Kidney tubule cell (primary cell): ENCODE results near the gene LGR6.
"Not testable (repeated sequence)": the region's sequence is repeated elsewhere in the genome, so short reads cannot be mapped to it uniquely, and the experiment has no call there.

Source experiments
- DNase-seq: peaks from one replicate; pipeline ENCODE4 v3.0.0-alpha.2; 2018; ENCODE audit warnings: low spot score

LGR6 gene

DNA sequence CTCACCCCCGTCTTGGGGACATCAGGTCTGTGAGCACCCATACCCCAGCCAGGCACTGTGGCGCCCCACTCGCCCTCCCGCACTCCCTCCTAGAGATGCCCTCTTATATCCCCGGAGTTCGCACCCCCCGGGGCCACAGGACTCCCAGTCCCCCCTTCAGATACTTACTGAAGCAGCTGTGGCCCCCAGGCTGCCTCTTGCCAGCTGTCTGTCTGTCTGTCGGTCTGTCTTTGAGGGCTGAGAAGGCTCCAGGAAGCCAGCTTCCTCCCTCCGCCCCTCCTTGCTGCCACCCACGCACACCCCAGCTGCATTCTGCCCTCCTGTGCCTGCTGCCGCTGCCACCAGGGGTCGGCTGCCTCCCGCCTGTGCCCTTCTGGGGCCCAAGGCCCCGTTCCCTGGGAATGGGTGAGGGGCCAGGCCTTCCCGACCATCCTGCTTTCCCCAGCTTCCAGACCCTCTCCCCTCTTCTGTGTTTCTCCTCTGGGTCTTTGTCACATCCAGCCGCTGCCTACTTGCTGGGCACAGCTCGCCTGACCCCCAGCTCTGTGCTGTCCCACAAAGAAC lies 33.1 kb upstream of the LGR6 start, which contains the start of gene PTPN7:
TSS of gene PTPN7 (minus strand) at position 226 of the 564 bp plus-strand sequence. CDS start 1,200 bp downstream, outside the sequence.
- DNase-seq, result no peak

DNA sequence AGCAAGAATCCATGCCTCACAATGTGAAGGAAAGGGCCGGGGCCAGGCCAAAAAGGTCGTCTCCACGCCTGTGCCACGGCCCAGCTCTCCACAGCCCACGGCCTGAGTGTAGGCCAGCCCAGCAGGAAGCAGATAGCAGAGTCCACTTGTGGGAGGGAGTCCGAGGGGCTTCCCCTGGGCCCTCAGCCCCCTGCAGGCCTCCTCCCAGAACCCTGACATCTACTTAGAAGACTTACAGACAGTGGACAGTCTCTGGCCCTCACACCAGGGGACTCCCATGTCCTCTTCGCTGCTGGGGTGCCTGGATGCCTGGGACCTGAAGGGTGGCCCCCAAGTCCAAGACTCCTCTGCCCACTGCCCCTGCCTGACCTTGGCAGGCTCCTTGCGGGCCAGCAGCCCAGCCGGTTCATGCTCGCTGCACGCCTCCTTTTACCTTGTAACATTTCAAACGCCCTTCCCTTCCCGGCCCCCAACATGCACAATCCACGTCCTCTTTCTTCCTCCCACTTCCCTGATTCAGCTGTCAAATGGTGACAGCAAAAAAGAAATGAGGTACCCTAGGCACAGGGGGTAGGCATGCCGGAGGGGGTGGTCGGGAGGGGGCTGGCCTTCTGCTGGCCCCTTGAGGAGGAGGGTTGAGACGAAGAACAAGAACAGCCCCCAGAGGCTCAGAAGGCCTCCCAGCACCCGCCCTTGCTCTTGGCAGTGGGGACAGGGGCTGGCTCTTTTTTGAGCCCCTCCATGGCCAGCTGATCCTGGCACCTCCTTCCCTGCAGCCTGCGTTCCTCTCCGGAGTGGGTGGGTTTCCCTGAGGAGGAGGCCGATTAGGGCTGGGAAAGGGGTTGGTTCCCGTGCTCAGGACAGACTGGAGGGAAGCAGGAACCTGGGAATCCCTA lies 32.2 kb upstream of the LGR6 start:
- no peak for DNase-seq

DNA sequence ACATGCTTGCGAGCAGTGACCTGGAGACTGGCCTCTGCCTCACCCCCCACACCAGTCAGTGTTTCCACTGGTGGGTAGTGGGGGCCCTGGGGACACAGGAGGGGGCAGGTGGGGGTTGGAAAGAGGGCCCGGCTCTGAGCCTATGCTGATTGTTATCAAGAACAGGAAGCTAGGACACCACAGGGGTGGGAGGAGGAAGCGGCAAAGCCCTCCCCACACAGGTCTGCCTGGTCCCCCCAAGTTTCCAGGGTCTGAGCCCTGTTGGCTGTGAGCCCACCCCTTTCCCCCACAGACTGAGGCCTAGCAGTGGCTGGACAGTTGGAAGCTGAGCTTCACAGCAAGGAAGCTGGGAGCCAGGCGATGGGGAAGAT lies 31.6 kb upstream of the LGR6 start:
- no peak for DNase-seq

DNA sequence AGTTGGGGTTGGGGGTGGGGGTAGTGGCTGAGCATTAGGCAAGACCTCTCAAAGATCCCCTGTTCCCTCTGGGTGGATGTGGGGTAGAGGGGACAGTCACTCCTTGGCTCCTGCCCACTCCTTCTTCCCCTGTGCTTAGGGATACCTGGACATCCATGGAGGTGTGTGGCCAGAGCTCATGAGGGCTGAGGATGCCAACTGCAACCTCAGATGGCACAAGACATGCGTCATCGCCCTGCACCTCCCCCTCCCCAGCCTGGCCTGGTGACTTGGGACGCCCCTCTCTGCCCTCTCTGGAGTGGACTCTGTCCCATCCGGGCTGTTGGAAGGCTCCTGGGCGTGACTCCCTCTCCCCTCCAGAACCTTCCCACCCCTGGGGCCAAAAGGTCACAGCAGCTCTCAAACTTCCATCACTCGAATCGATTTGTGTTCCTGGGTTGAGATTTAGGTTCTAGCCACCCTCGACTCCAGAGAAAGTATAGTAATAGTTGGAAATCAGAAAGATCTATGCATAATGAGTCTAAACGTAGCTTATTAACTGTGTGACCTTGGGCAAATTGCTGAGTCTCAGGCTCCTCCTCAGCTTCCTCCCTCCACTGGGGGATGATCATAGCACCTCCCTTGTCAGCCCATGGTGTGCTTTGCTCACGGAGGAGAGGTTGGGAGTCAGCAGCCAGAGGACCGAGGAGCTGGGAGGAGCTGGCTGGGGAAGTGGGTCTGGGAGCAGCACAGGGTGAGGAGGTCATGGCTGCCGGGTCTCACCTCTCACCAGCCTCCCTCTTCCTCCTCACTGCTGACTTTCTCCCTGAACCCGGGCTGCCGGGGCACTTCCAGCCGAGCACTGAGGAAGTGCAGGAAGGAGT lies 30.9 kb upstream of the LGR6 start:
- no peak for DNase-seq

DNA sequence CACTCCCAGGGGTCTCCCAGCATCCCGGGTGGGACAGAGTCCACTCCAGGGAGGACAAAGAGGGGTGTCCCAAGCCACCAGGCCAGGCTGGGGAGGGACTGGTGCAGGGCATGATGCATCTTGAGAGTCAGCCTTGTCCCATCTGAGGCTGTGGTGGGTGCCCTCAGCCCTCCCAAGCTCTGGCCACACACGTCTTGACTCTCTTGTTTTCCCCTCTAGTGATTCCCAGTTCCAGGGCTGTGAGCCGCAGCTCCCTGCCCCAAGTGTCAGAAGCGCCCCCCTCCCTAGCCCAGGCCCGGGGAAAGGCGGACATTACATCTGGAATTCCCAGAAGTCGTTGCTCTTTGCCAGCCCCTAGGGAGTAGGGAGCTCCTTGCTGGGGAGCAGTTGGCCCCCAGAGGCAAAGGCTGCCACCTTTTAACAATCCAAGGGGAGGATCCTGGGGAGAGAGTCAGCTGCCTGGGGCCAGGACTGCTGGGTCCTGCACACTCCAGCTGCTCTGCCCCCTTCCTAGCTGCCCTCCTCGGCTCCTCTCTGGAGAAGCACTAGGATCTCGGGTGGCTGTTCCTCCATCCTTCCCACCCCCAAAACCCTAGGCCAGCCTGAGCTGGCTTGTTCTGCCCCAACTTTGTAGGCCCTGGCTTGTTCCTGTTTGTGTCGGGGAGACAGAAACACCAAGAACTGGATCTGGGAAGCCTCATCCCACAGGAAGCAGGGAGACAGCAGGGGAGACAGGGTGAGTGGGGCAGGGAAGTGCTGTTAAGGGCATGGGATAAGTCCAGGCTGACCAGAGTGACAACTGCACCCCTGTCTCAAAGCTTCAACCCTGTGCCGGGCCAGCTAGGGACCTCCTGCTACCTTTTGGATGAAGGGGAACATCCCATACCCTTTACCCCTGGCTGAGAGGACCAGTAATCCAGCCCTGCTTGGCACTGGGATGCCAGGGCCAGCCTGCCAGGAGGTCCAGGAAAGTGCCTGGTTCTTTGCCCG lies 30.0 kb upstream of the LGR6 start:
- DNase-seq, result no peak

DNA sequence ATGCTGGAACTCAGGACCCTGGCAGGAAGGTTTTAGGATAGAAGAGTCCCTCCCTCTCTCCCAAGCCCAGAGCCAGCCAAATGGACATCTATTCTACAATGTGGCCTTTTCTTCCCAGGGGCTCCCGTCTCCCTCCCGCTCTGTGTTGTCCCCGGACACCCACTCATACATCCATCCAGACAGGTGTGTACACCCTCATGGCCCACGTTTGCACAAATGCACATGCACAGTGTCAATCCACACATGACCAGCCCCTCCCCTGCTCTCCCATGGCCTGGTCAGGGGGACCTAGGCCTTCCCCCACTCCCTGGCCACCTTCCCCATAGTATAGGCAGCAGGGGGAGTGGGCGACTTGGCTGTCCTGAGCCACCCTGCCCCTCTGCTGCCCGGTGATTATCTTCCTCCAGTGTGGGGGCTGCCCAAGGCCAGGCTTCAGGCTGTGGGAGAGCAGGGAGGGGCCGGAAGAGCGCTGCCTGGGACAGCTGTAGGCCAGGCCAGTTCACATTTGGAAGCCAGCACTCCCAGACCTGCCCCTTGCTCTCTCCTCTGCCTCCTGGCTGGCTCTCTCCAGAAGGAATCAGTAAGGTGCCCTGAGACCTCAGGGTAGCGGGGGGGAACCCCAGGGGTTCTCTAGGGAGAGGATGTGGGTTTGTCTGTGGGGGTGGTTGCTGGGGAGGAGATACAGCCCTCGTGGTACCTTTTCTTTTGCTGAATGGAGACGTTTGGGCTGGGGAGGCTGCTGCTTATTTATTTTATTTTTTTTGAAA lies 29.1 kb upstream of the LGR6 start:
- no peak for DNase-seq

DNA sequence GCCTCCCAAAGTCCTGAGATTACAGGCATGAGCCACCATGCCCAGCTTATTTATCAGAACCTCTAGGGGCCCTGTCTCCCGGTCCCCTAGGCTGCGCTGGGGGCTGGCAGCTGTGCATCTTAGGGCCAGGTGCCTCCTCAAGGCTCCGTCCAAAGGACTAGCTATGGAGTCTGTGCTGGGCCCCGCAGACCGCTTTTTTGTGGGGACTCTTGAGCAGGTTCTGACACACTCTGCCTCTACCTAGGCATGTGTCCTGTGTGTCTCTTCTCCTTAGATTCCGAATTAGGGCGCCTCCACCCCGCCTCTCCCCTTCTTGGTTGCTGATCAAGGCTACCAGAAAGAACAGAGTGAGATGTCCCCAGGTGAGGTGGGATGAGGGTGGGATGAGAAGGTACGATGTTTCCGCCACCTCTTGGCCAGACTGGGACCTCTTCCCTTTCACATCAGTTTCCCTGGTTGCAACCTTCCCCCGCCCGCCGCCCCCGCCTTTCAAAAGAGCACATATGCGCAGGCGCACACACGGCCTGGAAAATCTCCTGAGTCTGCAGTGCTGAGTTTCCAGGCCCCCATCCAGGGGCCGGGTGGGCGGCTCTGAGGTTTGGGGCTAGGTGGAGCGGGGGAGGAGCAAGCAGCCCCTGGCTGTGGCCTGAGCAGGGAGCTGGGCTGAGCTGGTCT lies 28.2 kb upstream of the LGR6 start:
- DNase-seq, result no peak

DNA sequence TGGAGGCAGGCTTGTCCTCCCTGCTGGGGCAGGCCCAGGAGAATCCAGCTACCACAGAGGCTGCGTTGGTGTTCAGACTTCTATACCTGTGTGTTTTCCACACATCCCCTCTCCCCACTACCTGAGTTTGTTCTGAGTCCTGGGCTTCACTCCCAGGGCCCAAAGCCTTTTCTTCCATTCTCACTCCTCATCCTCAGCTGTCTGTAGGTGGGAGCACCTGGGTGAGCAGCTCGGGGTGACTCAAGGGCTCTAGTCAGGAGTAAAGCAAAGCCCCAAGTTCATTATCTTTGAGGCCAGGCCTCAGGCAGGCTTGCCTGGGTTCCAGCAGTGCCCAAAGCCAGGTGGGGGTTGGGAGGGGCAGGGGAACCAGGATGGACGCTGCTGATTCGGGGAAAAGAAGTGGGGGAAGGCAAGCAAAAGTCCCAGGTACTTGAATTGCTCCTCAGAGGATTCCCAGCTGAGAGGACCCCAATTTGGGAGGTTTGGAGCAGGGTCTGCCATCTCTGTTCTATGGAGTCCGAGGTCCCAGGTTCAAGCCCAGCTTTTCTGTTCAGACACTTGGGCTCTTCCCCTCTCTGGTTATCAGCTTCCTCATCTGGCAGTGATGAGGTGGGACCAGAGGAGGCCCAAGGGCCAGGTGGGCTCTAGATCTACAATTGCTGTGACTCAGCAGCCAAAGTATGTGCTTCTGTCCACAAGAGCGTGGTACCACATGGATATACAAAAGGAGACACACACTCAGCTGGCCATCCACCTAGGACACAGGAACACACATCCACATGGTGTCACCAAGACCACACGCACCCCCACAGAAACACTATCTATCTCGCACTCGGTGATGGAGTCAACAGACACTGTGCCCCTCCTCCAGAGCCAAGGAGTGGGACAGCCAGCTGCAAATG lies 27.4 kb upstream of the LGR6 start:
- DNase-seq, result no peak

DNA sequence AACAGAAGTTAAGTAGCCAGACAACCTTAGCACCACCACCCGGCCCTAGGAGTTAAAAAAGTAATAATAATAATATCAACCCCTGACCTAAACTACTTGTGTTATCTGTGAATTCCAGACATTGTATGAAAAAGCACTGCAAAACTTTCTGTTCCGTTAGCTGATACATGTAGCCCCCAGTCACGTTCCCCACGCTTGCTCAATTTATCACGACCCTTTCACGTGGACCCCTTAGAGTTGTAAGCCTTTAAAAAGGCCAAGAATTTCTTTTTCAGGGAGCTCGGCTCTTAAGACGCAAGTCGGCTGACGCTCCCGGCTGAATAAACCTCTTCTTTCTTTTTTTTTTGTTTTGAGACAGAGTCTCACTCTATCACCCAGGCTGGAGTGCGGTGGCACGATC lies 26.5 kb upstream of the LGR6 start:
- DNase-seq, result not testable (repeated sequence)

DNA sequence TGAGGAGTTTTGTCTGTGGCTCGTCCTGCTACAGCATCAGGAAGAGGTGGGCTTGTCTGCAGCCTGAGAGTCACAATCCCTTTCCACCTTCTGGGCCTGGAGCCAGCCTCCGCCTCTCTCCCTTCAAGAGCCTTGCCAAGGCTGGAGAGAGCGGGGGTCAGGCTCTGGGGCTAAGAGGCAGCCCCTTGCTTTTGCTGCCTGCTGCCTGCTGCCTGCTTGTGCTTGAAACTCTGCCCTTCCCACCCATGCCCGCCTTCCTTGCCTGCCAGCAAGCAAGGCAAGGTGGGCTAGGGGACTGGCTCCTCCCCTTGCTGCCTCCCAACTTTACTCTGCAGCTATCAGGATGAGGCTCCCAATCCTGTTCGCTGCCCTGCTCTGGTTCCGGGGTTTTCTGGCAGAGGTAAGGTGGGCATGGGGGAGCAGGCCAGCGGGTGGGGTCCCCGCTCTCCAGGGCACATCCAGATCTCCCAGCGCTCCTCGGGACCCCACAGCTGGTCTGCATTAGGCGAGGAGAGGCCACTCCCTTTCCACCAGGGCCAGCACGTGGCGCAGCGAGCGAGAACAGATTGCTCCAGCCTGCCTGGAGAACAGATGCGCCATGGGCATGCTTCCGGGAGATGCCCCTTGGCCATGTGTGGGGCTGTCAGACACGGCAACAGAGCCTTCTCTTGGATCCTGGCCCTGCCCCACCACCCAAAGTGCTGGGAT lies 25.7 kb upstream of the LGR6 start:
- no peak for DNase-seq

DNA sequence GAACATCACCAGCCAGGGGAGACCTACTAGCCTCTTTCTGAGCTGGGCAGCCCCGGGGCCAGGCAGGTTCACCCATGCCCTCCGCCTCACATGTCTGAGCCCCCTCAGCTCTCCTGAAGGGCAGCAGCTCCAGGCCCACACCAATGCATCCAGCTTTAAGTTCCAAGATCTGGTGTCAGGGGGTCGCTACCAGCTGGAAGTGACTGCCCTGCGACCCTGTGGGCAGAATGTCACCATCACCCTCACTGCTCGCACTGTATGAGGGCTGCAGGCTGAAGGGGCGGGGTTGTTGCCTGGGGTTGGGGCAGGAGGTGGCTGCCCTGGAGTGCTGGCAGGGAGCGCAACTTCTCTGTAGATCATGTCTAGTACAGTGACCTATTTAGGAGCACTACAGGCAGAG lies 24.7 kb upstream of the LGR6 start:
- no peak for DNase-seq

DNA sequence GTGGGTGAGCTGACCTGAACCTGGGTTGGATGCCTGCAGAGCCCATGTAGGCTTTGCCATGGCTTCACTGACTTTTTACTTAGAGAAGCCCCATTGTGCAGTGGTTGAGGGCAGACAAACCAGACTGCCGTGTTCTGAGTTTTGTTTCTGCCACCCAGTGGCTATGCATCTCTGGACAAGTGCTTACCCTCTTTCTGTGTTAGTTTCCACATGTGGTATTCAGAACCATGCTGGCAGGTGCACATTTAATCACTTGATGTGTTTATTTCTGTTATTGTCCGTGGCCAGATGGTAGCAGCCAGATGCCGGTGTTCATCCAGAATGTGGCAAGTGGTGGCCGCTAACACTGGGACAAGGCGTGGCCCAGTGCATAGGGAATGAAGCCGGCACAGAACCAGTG lies 22.9 kb upstream of the LGR6 start:
- DNase-seq, result no peak

DNA sequence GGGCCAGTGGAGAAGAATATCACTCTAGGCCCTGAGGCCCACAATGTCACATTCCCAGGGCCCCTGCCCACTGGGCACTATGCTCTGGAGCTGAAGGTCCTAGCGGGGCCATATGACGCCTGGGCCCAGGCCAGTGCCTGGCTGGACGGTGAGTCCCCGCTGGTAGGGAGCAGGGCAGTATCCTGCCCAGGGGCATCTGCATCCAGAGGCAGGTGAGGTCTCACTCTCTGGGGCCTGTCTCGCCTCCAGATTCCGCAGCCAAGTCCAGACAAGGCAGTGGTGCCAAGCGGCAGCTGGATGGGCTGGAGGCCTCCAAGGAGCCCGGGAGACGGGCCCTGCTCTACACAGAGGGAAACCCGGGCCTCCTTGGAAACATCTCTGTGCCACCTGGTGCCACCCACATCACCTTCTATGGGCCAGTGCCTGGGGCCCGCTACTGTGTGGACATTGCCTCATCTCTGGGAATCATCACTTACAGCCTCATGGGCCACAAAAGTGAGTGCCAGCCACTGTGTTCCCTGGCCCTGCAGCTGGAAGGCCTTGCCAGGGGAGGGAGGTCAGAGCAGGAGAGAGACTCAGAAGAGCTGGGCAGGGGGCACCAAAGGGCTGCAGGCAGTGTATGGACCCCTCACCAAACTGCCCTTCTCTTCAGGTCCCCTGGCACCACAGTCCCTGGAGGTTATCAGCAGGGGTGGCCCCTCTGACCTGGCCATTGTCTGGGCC lies 22.1 kb upstream of the LGR6 start:
- no peak for DNase-seq

DNA sequence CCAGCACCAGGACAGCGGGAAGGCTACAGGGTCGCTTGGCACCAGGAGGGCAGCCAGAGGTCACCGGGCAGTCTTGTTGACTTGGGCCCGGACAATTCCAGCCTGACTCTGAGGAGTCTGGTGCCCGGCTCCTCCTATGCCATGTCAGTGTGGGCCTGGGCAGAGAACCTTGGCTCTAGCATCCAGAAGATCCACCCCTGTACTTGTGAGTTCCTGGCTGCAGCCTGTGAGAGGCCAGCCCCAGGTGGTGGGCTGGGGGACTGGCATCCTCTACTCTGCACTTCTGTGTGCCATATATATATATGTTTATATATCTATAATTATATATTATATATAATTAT lies 21.6 kb upstream of the LGR6 start:
- no peak for DNase-seq

DNA sequence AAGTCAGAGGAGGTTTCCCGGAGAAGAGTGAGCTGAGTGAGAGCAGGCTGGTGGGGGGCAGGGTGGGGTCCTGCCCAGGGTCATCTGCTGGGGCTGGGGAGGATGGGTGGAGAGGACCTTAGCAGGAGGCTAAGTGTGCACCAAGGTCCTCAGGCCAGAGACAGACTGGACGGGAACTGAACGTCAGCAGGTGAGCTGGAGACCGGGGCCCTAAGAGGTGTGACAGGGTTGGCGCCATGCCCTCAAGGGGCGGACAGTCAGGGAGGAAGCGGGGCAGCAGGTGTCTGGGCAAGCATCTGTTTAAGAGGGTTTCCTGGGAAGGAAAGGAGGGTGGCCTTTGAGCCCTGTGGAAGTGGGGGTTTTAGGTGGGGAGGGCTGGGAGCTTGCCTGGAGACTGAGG lies 19.6 kb upstream of the LGR6 start:
- DNase-seq, result no peak

DNA sequence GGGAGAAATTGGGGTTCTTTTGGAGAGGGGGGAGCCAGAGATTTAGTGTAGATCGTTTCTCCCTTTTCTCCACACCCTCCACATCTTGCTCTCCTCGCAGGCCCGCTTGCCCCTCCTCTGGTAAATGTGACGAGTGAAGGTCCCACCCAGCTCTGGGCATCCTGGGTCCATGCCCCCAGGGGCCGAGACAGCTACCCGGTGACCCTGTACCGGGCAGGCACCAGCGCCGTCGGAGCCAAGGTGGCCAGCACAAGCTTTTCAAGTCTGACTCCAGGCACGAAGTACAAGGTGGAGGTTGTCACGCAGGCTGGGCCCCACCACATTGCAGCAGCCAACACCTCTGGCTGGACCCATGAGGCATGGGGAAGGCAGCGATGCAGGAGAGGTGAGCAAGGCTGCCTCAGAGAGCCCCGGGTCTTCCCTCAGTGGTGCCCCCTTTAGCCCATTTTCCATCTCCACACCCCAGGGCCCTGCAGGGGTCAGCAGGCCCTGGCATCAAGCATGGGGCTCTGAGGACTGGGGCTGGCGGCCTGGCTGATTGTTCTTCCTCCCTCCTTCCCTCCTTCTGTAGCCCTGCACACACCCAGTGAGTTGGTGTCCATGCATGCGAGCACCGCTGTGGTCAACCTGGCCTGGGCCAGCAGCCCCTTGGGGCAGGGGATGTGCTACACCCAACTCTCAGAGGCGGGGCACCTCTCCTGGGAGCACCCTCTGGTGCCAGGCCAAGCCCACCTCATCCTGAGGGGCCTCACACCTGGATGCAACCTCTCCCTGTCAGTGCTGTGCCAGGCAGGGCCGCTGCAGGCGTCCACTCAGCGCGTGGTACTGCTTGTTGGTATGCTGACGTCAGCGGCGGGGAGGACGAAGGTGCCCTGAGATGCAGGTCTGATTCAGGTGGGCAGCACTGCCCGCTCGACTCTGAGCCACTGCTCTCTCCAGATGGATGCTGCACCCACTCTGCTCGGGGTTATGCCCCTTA lies 16.4 kb upstream of the LGR6 start:
- no peak for DNase-seq
